T-helper 2 cell treated with Interferon-gamma antibody and Interleukin-4, amounts not matched to agents 100 ng/mL and 5 ng/mL, for 36 hours (primary cell): ENCODE measurements around the gene CIAO2A. TPM values are rescaled to one million over a fixed set of nuclear protein-coding genes. Genes with fewer than 3 reads are reported as not detected.

Experiments used
- intact Hi-C: fragments of 100-400 bp; cut with micrococcal nuclease; formaldehyde crosslinking; loops from one replicate; pipeline ENCODE4 v1.15.1; 2023
- total RNA-seq: library from RNA; stranded (reverse); gene quantifications from 2 replicates; pipeline ENCODE4 v1.2.3, GENCODE V29; 2022

Gene CIAO2A
- total RNA-seq, 1 donor from 2014 or later, result 60.7 TPM

GRCh38 chr15:64045774-64046420, 47.7 kb downstream of the CIAO2A start:
- intact Hi-C loops, result loop anchor here (1.0 to 5.0 kb wide), 5 partner anchors 35 to 436 kb away; no protein-coding TSS in a partner anchor

DNA sequence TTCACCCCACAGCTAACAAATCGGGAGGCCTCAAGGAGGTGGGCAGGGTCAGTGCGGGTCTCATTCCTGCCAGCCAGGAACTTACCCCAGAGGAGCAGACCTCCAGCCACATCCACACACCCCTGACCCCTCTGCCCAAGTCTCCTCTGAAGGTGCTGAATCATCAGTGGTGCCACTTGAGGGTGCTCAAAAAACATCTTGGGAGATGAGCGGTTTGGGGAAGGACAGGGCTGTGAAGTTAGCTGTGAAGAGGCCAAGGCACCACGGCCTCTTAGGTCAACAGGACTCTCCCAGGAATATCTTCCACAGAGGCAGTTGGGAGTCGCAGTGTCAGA, 48.6 kb downstream of the CIAO2A start:
- intact Hi-C loops, result loop anchor here (5.0 kb wide), 1 partner anchor 153 kb away; no protein-coding TSS in a partner anchor

GRCh38 chr15:64044300-64045100, 49.1 kb downstream of the CIAO2A start:
- intact Hi-C loops, result loop anchor here (5.0 kb wide), 1 partner anchor 152 kb away; no protein-coding TSS in a partner anchor

- intact Hi-C loops, result no loop called here
Observed at GRCh38 chr15:64038878-64039610, 54.6 kb downstream of the CIAO2A start.

DNA sequence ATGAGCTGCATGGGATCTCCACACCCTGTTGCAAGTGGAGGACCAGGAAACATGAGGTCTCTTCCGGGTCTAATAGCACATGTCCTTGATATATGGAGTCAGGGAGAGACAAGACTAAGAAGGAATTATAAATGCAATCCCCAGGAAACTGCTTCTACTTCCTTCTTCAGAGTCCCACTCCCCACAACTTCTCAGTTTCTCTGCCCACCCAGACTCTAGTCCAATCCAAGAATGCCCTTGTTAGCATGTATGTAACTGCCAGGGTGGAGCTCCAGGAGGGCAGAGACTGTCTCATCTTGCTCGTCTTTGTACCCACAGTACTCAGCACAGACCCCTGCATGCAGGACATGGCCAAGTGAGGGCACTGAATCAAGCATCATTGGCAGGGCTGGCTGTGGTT, 55.7 kb downstream of the CIAO2A start:
- intact Hi-C loops, result no loop called here

DNA sequence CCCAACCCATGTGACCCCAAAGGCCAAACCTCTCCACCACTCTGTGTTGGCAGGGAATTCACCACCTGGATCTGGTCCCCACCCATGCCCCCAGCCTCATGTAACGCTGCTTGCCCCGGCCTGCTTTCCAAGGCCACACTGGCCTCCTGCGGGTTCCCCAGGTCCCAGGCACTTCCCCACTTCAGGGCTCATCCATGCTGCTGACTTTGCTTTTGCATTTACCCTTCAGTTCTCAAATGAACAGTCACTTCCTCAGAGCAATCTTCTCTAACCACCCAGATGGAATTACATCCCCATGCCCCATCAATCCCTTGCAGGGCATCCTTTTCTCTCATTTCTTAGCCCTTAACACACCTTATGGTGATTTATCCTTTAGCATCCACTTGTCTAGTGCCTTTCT, 56.5 kb downstream of the CIAO2A start:
- intact Hi-C loops, result no loop called here

DNA sequence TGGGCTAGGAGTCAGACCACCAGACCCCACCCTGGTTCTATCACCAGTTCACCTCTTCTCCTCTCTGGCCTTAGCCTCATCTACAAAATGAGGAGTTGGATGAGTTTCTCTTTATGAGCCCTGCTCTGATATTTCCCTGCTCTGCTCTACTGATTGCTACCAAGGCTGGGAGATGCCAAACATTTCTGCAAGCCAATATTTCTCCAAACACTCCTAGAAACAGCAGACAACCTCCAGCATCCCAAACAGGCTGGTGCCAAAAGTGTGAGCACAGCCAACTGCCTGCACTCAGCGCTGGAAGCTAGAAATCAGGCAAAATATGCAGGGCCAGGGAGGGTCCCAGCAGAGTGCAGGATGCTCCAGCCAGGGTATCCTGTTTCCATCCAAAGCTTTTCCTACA, 58.1 kb downstream of the CIAO2A start:
- intact Hi-C loops, result no loop called here

DNA sequence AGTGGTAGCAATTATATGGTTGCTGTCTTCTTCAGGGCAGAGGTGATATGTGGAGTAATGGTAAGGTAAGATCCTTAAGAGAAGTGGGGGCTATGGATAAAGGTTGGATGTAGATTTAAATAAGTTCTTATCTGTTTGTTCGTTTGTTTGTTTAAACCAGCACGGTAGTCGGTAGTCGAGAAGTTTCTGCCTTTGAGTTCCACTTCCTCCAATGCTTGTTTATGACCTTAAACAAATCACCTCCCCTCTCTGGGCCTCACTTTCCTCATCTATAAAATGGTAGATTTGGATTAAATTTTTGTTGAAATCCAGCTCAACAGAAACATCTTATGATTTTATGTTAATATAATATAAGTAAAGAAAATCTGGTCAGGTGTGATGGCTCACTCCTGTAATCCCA, 59.1 kb downstream of the CIAO2A start:
- intact Hi-C loops, result no loop called here

GRCh38 chr15:64032329-64032728, 61.3 kb downstream of the CIAO2A start:
- intact Hi-C loops, result no loop called here

GRCh38 chr15:64030123-64030522, 63.5 kb downstream of the CIAO2A start:
- intact Hi-C loops, result no loop called here

- intact Hi-C loops, result no loop called here
Observed at GRCh38 chr15:64029633-64030032, 64.0 kb downstream of the CIAO2A start.

- intact Hi-C loops, result no loop called here
Observed at GRCh38 chr15:64029110-64029509, 64.5 kb downstream of the CIAO2A start.

GRCh38 chr15:64026591-64026990, 67.0 kb downstream of the CIAO2A start:
- intact Hi-C loops, result no loop called here

DNA sequence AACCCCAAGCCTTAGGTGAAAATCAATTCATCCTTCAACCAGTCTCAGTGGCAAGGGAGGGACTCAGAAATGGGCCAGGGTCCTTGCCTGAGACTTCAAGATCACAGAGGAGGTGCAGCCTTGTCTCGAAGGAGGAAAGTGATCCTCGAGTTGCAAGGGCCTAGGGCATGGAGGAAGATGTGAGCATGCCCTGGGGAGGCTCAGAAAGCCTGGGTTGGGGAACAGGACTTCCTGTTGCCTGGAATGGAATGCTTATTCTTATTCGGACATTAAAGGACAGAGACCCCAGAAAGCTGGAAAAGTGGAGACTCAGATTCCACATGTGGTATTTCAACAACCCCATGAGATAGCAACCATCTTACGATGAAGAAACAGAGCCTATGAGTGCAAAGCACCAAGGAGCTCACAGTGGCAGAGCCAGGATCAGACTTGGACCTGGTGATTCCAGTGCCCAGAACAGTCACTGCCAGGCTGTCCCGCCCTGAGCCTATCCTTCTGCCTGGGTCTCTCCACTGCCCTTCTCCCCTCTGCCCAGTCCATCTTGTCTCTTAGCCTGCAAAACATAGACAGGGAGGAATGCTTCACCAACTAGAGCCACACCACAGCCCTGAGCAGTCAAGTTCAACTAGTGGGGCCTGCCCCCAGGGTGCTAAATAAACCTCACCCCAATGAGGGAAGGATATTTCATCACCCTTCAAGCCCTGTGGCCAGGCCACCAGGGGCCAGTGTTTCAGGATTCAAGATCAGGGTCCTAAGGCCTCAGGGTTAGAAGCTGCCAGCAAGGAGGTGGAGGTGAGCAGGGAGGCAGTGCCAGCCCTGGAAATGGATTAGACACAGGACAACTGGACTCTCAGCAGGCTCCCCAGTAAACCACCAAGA, 69.2 kb downstream of the CIAO2A start:
- intact Hi-C loops, result no loop called here

- intact Hi-C loops, result no loop called here
Observed at GRCh38 chr15:64023220-64023619, 70.4 kb downstream of the CIAO2A start.

DNA sequence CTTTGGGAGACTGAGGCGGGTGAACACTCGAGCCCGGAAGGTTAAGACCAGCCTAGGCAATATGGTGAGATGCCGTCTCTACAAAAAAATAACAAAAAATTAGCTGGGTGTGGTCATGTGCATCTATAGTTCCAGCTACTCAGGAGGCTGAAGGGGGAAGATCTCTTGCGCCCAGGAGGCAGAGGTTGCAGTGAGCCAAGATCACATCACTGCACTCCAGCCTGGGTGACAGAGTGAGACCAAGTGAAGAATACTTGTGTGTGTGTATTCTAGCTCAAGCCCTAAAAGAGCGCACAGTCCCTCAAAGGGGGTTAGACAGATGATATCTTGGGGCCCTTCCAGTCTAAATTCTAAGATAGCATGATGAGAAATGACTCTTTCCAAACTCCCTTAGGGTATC, 71.1 kb downstream of the CIAO2A start:
- intact Hi-C loops, result no loop called here

Other genes with a start within 250 kb of the CIAO2A start
- 3.3 and 3.9 TPM in 2 replicates for gene DAPK2, start 47.4 kb downstream of the CIAO2A start, total RNA-seq
- gene SNX1, start 2.1 kb upstream of the CIAO2A start, total RNA-seq, result 123 and 133 TPM in 2 replicates
- gene SNX22, start 57.9 kb upstream of the CIAO2A start, total RNA-seq, result 0.36 and 0.59 TPM in 2 replicates
- 587 and 601 TPM in 2 replicates for gene PPIB, start 69.2 kb upstream of the CIAO2A start, total RNA-seq